MM.1S (cell line): ENCODE results near the gene OR8G1.

Experiments used
- CTCF ChIP-seq: fragments of 300-600 bp; sonication (generic); IDR thresholded peaks from 2 replicates; pipeline ENCODE4 v1.5.1; 2016; ENCODE audit warnings: antibody characterized with exemption, low read length, mixed read lengths
- EZH2 ChIP-seq: fragments of 300-600 bp; sonication (generic); optimal IDR thresholded peaks from 2 replicates; pipeline ENCODE3; 2017; ENCODE audit warnings: low read depth, mild to moderate bottlenecking, antibody characterized with exemption, low read length, mixed read lengths
- EZH2phosphoT487 ChIP-seq: fragments of 300-600 bp; sonication (generic); IDR thresholded peaks from 2 replicates; pipeline ENCODE4 v1.6.1; 2018; ENCODE audit warnings: antibody characterized with exemption, low read length

- TF ChIP-seq CTCF, result no peak
- TF ChIP-seq EZH2phosphoT487, result no peak
- no peak for TF ChIP-seq EZH2
Measured at GRCh38 chr11:124225471-124225870, 15.4 kb upstream of the OR8G1 start.
